ENCODE measurements around the gene SAMD1.
A peak's percentile ranks its signal among the peaks of the same experiment; 100 is the strongest.

DNA sequence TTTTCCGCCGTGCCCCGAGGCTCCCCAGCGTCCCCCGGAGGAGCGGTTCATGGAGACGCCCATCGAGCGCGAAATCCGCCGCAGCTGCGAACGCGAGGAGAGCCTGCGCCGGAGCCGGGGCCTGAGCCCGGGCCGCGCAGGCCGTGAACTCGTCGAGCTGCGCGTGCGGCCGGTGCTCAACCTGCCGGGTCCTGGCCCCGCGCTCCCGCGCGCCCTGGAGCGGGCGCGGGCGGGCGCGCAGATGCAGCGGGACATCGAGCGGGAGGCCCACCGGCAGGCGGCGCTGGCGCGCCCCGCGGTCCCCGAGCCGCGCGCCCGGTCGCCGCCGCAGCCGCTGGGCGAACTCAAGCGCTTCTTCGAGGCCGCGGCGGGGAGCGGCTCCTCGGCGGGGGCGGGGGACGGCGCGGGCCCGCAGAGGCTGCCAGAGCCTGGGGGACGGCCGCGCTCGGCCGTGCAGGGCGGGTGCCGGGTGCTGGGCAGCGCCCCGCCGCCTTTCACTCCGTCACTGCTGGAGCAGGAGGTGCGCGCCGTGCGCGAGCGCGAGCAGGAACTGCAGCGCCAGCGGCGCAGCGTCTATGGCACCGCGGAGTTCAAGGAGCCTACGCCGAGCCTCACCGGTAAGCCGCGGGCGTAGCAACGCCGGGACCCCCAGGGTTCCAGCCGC is 17.2 kb downstream of the SAMD1 start:
- TF ChIP-seq, protein P1, sequence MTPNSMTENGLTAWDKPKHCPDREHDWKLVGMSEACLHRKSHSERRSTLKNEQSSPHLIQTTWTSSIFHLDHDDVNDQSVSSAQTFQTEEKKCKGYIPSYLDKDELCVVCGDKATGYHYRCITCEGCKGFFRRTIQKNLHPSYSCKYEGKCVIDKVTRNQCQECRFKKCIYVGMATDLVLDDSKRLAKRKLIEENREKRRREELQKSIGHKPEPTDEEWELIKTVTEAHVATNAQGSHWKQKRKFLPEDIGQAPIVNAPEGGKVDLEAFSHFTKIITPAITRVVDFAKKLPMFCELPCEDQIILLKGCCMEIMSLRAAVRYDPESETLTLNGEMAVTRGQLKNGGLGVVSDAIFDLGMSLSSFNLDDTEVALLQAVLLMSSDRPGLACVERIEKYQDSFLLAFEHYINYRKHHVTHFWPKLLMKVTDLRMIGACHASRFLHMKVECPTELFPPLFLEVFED (CRISPR knock-in tag; conservative IDR thresholded peaks at IDR 0.05), result no peak
- TF ChIP-seq GABPA (tag; conservative IDR thresholded peaks at IDR 0.05; ENCODE audit: low read depth) (0 out of 2 replicates have a peak, but pooled peaks have one; percentile 19), ZBTB40 (IDR thresholded peaks at IDR 0.05) (0 out of 2 replicates have a peak, but pooled peaks have one; percentile 5), ZBTB40 (CRISPR knock-in tag; IDR thresholded peaks at IDR 0.05) (no peak), CHD2 (IDR thresholded peaks at IDR 0.05; ENCODE audit: low read depth, low read length) (no peak), ZNF431 (CRISPR knock-in tag; IDR thresholded peaks at IDR 0.05) (no peak), ZNF232 (CRISPR knock-in tag; IDR thresholded peaks at IDR 0.05) (no peak), ZNF785 (CRISPR knock-in tag; IDR thresholded peaks at IDR 0.05) (no peak), ZNF175 (CRISPR knock-in tag; IDR thresholded peaks at IDR 0.05; ENCODE audit: low read depth) (no peak), NCOA1 (IDR thresholded peaks at IDR 0.05; ENCODE audit: low read depth) (no peak)
- TF ChIP-seq, protein P2, sequence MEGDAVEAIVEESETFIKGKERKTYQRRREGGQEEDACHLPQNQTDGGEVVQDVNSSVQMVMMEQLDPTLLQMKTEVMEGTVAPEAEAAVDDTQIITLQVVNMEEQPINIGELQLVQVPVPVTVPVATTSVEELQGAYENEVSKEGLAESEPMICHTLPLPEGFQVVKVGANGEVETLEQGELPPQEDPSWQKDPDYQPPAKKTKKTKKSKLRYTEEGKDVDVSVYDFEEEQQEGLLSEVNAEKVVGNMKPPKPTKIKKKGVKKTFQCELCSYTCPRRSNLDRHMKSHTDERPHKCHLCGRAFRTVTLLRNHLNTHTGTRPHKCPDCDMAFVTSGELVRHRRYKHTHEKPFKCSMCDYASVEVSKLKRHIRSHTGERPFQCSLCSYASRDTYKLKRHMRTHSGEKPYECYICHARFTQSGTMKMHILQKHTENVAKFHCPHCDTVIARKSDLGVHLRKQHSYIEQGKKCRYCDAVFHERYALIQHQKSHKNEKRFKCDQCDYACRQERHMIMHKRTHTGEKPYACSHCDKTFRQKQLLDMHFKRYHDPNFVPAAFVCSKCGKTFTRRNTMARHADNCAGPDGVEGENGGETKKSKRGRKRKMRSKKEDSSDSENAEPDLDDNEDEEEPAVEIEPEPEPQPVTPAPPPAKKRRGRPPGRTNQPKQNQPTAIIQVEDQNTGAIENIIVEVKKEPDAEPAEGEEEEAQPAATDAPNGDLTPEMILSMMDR (IDR thresholded peaks at IDR 0.05 in 2 of 3, conservative IDR thresholded peaks at IDR 0.05 in 1 of 3; ENCODE audit: insufficient read depth in 2 of 3, low read depth in 1 of 3, low read length in 3 of 3), result peak; percentile 17 to 88 (median 75); a peak in 5 of 6 replicates
- TF ChIP-seq, protein P3, sequence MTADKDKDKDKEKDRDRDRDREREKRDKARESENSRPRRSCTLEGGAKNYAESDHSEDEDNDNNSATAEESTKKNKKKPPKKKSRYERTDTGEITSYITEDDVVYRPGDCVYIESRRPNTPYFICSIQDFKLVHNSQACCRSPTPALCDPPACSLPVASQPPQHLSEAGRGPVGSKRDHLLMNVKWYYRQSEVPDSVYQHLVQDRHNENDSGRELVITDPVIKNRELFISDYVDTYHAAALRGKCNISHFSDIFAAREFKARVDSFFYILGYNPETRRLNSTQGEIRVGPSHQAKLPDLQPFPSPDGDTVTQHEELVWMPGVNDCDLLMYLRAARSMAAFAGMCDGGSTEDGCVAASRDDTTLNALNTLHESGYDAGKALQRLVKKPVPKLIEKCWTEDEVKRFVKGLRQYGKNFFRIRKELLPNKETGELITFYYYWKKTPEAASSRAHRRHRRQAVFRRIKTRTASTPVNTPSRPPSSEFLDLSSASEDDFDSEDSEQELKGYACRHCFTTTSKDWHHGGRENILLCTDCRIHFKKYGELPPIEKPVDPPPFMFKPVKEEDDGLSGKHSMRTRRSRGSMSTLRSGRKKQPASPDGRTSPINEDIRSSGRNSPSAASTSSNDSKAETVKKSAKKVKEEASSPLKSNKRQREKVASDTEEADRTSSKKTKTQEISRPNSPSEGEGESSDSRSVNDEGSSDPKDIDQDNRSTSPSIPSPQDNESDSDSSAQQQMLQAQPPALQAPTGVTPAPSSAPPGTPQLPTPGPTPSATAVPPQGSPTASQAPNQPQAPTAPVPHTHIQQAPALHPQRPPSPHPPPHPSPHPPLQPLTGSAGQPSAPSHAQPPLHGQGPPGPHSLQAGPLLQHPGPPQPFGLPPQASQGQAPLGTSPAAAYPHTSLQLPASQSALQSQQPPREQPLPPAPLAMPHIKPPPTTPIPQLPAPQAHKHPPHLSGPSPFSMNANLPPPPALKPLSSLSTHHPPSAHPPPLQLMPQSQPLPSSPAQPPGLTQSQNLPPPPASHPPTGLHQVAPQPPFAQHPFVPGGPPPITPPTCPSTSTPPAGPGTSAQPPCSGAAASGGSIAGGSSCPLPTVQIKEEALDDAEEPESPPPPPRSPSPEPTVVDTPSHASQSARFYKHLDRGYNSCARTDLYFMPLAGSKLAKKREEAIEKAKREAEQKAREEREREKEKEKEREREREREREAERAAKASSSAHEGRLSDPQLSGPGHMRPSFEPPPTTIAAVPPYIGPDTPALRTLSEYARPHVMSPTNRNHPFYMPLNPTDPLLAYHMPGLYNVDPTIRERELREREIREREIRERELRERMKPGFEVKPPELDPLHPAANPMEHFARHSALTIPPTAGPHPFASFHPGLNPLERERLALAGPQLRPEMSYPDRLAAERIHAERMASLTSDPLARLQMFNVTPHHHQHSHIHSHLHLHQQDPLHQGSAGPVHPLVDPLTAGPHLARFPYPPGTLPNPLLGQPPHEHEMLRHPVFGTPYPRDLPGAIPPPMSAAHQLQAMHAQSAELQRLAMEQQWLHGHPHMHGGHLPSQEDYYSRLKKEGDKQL (CRISPR knock-in tag; IDR thresholded peaks at IDR 0.05; ENCODE audit: borderline replicate concordance), result no peak
